ENCODE results near the gene DGKB. TPM values are rescaled to one million over a fixed set of nuclear protein-coding genes. Genes with fewer than 3 reads are reported as not detected.

Gene DGKB
- total RNA-seq, 1 experiment from 2014 or later: 0.48 TPM

DNA sequence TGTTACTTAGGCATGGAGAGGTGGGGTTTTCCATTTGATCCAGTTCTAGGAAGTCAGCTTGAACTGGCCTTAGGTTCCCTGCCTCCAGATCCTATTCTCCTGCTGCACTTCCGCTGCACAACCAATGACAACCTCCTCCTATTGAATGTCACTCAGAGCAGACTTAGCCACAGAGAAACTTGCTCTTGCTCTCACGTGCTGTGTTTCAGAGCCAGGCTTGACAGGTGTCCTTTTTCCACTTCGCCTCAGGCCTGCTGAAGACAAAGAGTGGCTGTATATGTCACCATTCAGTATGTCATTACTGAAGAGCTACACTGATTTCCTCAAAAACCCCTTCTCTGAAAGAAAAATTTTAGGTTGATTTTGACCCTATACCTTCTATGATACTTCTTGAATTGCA lies 797.7 kb downstream of the DGKB start:
- H3F3A ChIP-seq (ENCODE audit: insufficient read depth, low read depth): no peaks in the 10 kb centered on the region
- no peaks in the 10 kb centered on the region for H3K36me3 ChIP-seq (ENCODE audit: low read depth)
- no peak for TF ChIP-seq EZH2 (IDR thresholded peaks at IDR 0.05; ENCODE audit: low read depth)
- TF ChIP-seq, protein P1, sequence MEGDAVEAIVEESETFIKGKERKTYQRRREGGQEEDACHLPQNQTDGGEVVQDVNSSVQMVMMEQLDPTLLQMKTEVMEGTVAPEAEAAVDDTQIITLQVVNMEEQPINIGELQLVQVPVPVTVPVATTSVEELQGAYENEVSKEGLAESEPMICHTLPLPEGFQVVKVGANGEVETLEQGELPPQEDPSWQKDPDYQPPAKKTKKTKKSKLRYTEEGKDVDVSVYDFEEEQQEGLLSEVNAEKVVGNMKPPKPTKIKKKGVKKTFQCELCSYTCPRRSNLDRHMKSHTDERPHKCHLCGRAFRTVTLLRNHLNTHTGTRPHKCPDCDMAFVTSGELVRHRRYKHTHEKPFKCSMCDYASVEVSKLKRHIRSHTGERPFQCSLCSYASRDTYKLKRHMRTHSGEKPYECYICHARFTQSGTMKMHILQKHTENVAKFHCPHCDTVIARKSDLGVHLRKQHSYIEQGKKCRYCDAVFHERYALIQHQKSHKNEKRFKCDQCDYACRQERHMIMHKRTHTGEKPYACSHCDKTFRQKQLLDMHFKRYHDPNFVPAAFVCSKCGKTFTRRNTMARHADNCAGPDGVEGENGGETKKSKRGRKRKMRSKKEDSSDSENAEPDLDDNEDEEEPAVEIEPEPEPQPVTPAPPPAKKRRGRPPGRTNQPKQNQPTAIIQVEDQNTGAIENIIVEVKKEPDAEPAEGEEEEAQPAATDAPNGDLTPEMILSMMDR (conservative IDR thresholded peaks at IDR 0.05): no peak
- DNase-seq: no peak
- no peaks in the 10 kb centered on the region for H3K79me2 ChIP-seq (ENCODE audit: low read depth)
- CTCF ChIA-PET: no interaction called here
- H2AFZ ChIP-seq: no peak overlapping the region
- no peaks in the 10 kb centered on the region for H4K20me1 ChIP-seq (ENCODE audit: insufficient read depth)
- no peaks in the 10 kb centered on the region for H3K4me1 ChIP-seq (replicated peaks; ENCODE audit: insufficient read depth)
- H3K9me3 ChIP-seq (ENCODE audit: insufficient read depth, low read depth): no peaks in the 10 kb centered on the region; the same call in none of the 2 replicates
- H3K27me3 ChIP-seq (ENCODE audit: insufficient read depth, low read depth): no peaks in the 10 kb centered on the region
- no peak overlapping the region for H3K4me3 ChIP-seq
- no TSS peak for BruUV-seq (replicated peaks)
- no peak overlapping the region for H3K4me2 ChIP-seq
- no peak overlapping the region for H3K27ac ChIP-seq
- POLR2A ChIA-PET (ENCODE audit: unreplicated experiment): no interaction called here
- intact Hi-C loops (cut with micrococcal nuclease; ENCODE audit: unreplicated experiment): no loop called here
- no peaks in the 10 kb centered on the region; the same call in 1 of the 2 replicates for H3K9me2 ChIP-seq (ENCODE audit: insufficient read depth)

DNA sequence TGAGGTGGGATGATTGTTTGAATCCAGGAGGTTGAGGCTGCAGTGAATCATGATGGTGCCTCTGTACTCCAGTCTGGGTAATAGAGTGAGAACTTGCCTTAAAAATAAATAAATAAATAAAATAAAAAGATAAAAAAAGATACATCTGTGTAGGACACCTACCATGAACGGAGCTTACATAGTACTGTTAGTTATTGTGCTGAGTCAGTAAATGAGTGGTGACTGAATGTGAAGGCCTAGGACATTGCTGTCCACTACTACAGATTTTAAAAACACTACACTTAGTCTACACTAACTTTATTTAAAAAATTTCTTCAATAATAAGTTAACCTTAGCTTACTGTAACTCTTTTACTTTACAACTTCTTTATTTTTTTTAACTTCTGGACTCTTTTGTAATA lies 806.4 kb downstream of the DGKB start:
- CTCF ChIA-PET: no interaction called here
- BruUV-seq (replicated peaks): no TSS peak
- no peaks in the 10 kb centered on the region for H3K27me3 ChIP-seq (ENCODE audit: insufficient read depth, low read depth)
- no peaks in the 10 kb centered on the region for H3F3A ChIP-seq (ENCODE audit: insufficient read depth, low read depth)
- 0 out of 2 replicates have a peak, but pooled peaks cover 6% of the 10 kb centered on the region for H3K9me2 ChIP-seq (ENCODE audit: insufficient read depth)
- no peaks in the 10 kb centered on the region for H3K9me3 ChIP-seq (ENCODE audit: insufficient read depth, low read depth)
- H3K36me3 ChIP-seq (ENCODE audit: low read depth): no peaks in the 10 kb centered on the region
- POLR2A ChIA-PET (ENCODE audit: unreplicated experiment): no interaction called here
- intact Hi-C loops (cut with micrococcal nuclease; ENCODE audit: unreplicated experiment): no loop called here
- no peak overlapping the region for H2AFZ ChIP-seq
- H4K20me1 ChIP-seq (ENCODE audit: insufficient read depth): no peaks in the 10 kb centered on the region
- no peaks in the 10 kb centered on the region for H3K79me2 ChIP-seq (ENCODE audit: low read depth)
- no peak overlapping the region for H3K4me3 ChIP-seq
- H3K27ac ChIP-seq: no peak overlapping the region
- TF ChIP-seq, protein P1 (conservative IDR thresholded peaks at IDR 0.05): no peak
- no peak for TF ChIP-seq EZH2 (IDR thresholded peaks at IDR 0.05; ENCODE audit: low read depth)
- H3K4me1 ChIP-seq (replicated peaks; ENCODE audit: insufficient read depth): no peaks in the 10 kb centered on the region
- no peak overlapping the region for H3K4me2 ChIP-seq
- DNase-seq: no peak

DNA sequence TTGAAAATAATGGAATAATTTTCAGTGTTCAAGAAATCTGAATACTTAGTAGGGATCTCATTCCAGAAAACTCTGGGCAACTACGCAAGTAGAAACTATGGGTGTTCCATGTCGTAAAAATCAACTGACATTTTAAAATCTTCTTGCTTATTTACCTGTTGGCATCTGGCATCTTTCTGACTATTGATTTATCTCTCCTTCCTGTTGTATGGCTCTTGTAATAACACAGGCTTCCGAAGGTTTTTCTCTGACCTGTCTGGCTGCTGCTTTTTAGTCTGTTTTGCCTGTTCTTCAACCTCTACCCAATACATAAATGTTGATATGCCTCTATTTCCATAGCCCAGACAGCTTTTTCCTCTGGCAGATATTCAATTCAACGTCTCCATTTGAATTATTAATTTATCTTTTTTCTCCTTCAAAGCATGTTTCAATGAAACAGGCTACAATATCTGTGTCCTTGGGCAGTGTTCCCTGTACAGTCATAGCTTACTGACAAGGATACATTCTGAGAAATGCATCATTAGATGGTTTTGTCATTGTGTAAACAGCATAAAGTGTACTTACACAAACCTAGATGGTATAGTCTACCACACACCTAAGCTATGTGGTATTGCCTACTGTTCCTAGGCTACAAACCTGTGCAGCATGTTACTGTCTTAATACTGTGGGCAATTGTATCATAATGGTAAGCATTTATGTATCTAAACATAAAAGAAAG lies 807.2 kb downstream of the DGKB start:
- ChIA-PET POLR2A (ENCODE audit: unreplicated experiment) (no interaction called here), CTCF (no interaction called here)
- H3K9me3 ChIP-seq (ENCODE audit: insufficient read depth, low read depth): no peaks in the 10 kb centered on the region
- no peaks in the 10 kb centered on the region for H3F3A ChIP-seq (ENCODE audit: insufficient read depth, low read depth)
- 0 out of 2 replicates have a peak, but pooled peaks cover 6% of the 10 kb centered on the region for H3K9me2 ChIP-seq (ENCODE audit: insufficient read depth)
- BruUV-seq (replicated peaks): no TSS peak
- no peaks in the 10 kb centered on the region for H4K20me1 ChIP-seq (ENCODE audit: insufficient read depth)
- H3K79me2 ChIP-seq (ENCODE audit: low read depth): no peaks in the 10 kb centered on the region
- peak in 1 of 2 experiments; percentile 41 for DNase-seq
- H2AFZ ChIP-seq: no peak overlapping the region
- no peaks in the 10 kb centered on the region for H3K36me3 ChIP-seq (ENCODE audit: low read depth)
- no peak overlapping the region for H3K4me2 ChIP-seq
- intact Hi-C loops (cut with micrococcal nuclease; ENCODE audit: unreplicated experiment): no loop called here
- no peaks in the 10 kb centered on the region for H3K27me3 ChIP-seq (ENCODE audit: insufficient read depth, low read depth)
- H3K4me3 ChIP-seq: no peak overlapping the region
- TF ChIP-seq EZH2 (IDR thresholded peaks at IDR 0.05; ENCODE audit: low read depth): no peak
- TF ChIP-seq, protein P1 (conservative IDR thresholded peaks at IDR 0.05): no peak
- no peaks in the 10 kb centered on the region for H3K4me1 ChIP-seq (replicated peaks; ENCODE audit: insufficient read depth)
- H3K27ac ChIP-seq: no peak overlapping the region

Measured in PC-9 (cell line).